Neutrophil (primary cell): ENCODE measurements around the gene CELF2.

ENCODE experiments used
- H3K27ac ChIP-seq: fragments of 200-600 bp; sonication (generic); 2 replicates; pipeline ENCODE4 v1.5.1; 2016; ENCODE audit warnings: mild to moderate bottlenecking, moderate library complexity
- H3K27me3 ChIP-seq: fragments of 200-600 bp; sonication (generic); 2 replicates; pipeline ENCODE4 v1.6.0; 2016; ENCODE audit warnings: mild to moderate bottlenecking
- H3K36me3 ChIP-seq: fragments of 200-600 bp; sonication (generic); 2 replicates; pipeline ENCODE4 v1.5.1; 2017
- H3K4me1 ChIP-seq, 2 experiments: fragments of 200-600 bp in 1 of 2; sonication (generic) in 1 of 2; 1 replicate in 1 of 2; 2 replicates in 1 of 2; pipeline versions ENCODE4 v1.5.1 to v1.6.1; 2013 to 2016; ENCODE audit warnings: low read depth in 1 of 2, low read length in 1 of 2, mild to moderate bottlenecking in 1 of 2, moderate library complexity in 1 of 2; ENCODE audit not compliant: control insufficient read depth in 1 of 2, insufficient read depth in 1 of 2
- H3K4me3 ChIP-seq, 2 experiments: fragments of 200-600 bp in 1 of 2; sonication (generic) in 1 of 2; 1 replicate in 1 of 2; 2 replicates in 1 of 2; pipeline ENCODE4 v1.5.1; 2013 to 2016; ENCODE audit warnings: low read depth in 1 of 2, low read length in 1 of 2, mild to moderate bottlenecking in 1 of 2, moderate library complexity in 1 of 2
- H3K9me3 ChIP-seq: fragments of 200-600 bp; sonication (generic); 2 replicates; pipeline ENCODE4 v1.5.1; 2016
- CTCF ChIP-seq: fragments of 200-600 bp; sonication (generic); IDR thresholded peaks from 2 replicates; pipeline ENCODE4 v1.5.1; 2016; ENCODE audit warnings: antibody characterized with exemption

CELF2 gene

GRCh38 chr10:11235771-11236170, 218.1 kb downstream of the CELF2 start:
- Histone ChIP-seq H3K27me3 (no peaks in the 10 kb centered on the region), H3K36me3 (peaks cover 49% of the 10 kb centered on the region), H3K9me3 (no peaks in the 10 kb centered on the region), H3K27ac (peak overlapping the region; percentile 4), H3K4me1 (peaks cover 2 to 20% of the 10 kb centered on the region in 2 experiments), H3K4me3 (no peak overlapping the region)
- TF ChIP-seq CTCF: no peak

- H3K27me3 ChIP-seq: no peaks in the 10 kb centered on the region
- peaks cover 49% of the 10 kb centered on the region for H3K36me3 ChIP-seq
- H3K4me3 ChIP-seq: no peak overlapping the region
- H3K9me3 ChIP-seq: no peaks in the 10 kb centered on the region
- no peak for TF ChIP-seq CTCF
- peaks cover 0 to 16% of the 10 kb centered on the region in 2 experiments for H3K4me1 ChIP-seq
- peak overlapping the region; percentile 4 for H3K27ac ChIP-seq
Measured at GRCh38 chr10:11236234-11236633, 218.6 kb downstream of the CELF2 start.

DNA sequence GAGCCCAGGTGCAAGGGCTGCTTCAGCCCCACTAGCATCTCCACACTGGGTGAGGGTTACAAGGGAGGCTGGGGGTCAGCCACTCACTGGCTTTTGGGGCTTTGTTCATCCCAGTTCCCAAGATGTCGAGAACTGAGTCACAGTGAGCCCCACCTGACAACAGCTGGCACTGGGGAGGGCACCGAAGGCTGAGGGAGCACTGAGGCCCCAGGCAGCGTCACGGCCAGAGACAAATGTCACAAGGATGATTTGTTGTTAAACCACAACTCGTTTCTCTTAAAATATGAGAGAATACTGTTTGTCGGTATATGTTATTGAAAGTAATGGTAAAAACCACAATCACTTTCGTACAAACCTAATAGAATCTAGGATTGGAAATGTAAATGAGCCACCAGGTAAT, 219.9 kb downstream of the CELF2 start:
- H3K27ac ChIP-seq: no peak overlapping the region
- no peaks in the 10 kb centered on the region for H3K27me3 ChIP-seq
- peaks cover 46% of the 10 kb centered on the region for H3K36me3 ChIP-seq
- peaks cover 6 to 21% of the 10 kb centered on the region in 2 experiments for H3K4me1 ChIP-seq
- H3K9me3 ChIP-seq: no peaks in the 10 kb centered on the region
- no peak for TF ChIP-seq CTCF
- no peak overlapping the region for H3K4me3 ChIP-seq

- Histone ChIP-seq H3K4me1 (peaks cover 18 to 29% of the 10 kb centered on the region in 2 experiments), H3K27ac (peak overlapping the region; percentile 0), H3K36me3 (peaks cover 40% of the 10 kb centered on the region), H3K27me3 (no peaks in the 10 kb centered on the region), H3K9me3 (no peaks in the 10 kb centered on the region), H3K4me3 (no peak overlapping the region)
- no peak for TF ChIP-seq CTCF
Measured at GRCh38 chr10:11238893-11239292, 221.2 kb downstream of the CELF2 start.

DNA sequence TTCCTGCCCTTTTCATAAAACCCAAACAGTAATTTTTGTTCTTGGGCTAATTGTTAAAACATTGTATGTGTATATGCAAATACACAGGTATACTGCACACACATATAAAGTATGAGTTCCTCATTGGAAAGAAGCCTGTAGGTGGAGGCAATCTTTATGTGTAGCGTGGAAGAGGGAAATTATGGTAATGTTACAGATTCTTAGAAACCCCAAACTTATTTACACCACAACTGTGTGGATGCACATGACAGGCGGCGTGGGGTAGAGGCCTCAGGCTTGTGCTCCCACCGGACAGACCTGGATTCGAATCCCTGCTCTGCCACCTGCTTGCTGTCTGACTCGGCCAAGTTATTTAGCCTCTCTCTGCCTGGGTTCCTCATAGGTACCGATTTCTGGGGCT, 223.0 kb downstream of the CELF2 start:
- peaks cover 45% of the 10 kb centered on the region for H3K36me3 ChIP-seq
- TF ChIP-seq CTCF: no peak
- no peaks in the 10 kb centered on the region for H3K9me3 ChIP-seq
- peaks cover 31 to 46% of the 10 kb centered on the region in 2 experiments for H3K4me1 ChIP-seq
- H3K4me3 ChIP-seq: no peak overlapping the region
- H3K27ac ChIP-seq: peak overlapping the region; percentile 21
- H3K27me3 ChIP-seq: no peaks in the 10 kb centered on the region
